Renal cortical epithelial cell (primary cell): ENCODE measurements around the gene COL6A2. TPM values are rescaled to one million over a fixed set of nuclear protein-coding genes. Genes with fewer than 3 reads are reported as not detected.
"Not testable (repeated sequence)": the region's sequence is repeated elsewhere in the genome, so short reads cannot be mapped to it uniquely, and the experiment has no call there.

Source experiments
- DNase-seq: peaks from one replicate; pipeline ENCODE4 v3.0.0-alpha.2; 2011; ENCODE audit warnings: low read depth
- total RNA-seq: library from RNA; depleted of rRNA; stranded (reverse); fragments of >200 nt; gene quantifications from 2 replicates; pipeline ENCODE4 v1.2.3, GENCODE V29; 2014

The COL6A2 gene
- total RNA-seq, 1 donor from 2014 or later = 60.7 TPM

GRCh38 chr21:46094401-46095082, 3.4 kb upstream of the COL6A2 start:
- no peak for DNase-seq

DNA sequence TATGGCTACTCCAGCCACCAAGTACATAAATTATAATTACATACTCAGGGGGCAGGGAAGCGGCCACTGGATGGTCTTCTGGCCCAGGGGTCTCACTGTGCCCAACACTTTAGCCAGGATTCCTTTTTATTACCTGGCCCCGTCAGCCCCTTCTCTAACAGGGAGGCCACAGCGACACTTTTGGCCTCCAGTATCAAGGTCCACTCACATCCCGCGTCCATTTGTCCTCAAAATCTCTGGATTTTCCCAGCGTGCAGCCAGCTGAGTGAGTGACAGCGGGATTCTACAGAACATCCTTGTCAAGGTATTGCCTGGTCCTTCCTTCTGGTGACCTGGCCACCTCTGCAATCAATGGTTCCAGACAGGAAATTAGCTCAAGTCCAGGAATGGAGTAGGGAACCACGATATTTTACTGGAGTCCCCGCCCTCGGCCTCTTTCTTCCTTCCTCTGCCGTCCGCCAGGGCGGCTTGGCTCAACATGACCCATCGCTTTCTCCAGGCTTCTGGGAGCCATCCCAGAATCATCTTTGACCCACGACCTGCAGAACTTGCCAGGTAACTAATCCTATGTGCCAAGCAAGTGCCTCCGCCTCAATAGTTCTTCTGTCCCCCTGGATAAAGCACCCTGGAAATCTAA, 2.7 kb upstream of the COL6A2 start:
- DNase-seq = no peak

GRCh38 chr21:46095814-46096595, 1.9 kb upstream of the COL6A2 start:
- DNase-seq = no peak

DNA sequence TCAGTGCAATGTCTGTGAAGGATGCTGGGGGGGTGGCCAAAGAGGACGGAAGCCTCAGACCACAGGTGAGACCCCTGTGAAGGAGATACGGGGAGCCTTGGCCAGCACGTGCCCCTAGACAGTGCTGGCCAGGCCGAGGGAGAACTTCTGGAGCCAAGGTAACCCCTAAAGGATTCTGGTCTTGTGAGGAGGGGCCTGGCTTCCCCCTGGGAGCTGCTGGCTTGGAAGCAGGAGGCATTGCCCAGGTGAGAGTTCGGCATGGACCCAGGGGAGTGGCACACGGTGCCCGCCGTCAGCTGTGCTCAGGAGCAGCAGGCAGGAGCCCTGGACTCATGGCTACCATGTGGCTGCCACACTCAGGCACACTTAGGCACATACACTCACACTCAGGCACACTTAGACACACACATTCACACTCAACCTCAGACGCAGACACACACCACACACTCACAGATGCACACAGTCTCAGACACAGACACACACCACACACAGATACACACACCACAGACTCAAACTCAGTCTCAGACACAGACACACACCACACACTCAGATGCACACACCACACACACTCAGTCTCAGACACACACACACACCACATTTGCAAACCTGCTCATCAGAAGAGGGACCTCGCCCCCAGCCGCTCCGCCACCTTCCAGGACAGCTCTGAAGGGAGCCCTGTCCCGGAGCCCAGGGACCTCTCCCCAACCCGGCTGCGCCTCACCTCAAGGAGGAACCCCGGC, 1.1 kb upstream of the COL6A2 start:
- DNase-seq = no peak

DNA sequence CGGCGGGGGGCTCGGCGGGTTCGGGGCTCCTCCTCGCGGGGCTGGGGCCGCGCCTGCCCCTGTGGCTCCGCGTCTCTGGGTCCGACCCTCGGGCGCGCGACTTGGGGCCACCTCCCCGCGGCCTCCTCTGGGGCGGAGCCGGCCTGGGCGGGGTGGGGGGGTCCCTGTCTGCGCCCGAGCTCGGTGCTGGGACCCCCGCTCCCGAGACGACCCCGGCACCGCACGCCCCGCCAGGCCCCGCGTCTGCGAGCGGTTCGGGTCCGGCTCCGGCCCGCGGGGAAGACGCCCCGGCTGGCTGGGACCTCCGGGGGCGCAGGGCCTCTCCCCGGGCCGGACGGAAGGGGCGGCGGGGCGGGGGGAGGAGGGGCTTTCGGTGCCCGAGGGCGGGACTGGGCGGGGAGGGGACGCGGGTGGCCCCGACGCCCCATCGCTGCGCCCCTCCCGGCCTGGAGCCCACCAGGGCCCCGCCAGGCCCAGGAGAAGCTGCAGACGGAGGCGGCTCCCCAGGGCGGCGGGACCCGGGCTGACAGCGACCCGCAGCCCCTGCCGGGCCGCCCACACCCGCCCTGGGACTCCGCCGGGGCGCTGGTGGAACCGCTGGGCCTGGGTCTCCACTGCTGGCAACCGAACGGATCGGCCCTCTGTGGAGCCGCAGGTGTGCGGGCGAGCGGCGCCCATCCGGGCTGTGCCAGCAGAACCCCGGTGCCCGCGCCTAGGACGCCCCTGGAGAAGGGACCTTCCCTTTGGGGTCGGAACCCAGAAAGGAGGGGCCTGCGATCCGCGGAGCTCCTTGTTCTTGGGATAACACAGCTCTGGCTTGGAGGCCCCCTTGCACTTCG, 610 bp downstream of the COL6A2 start:
- DNase-seq = no peak

- DNase-seq = no peak
These were observed 1.6 kb downstream of the COL6A2 start for GRCh38 chr21:46099476-46099875.

GRCh38 chr21:46100020-46100419, 2.1 kb downstream of the COL6A2 start:
- DNase-seq = no peak

- no peak for DNase-seq
These were observed 2.5 kb downstream of the COL6A2 start for GRCh38 chr21:46100426-46100825.

- DNase-seq = no peak
These were observed 3.0 kb downstream of the COL6A2 start for GRCh38 chr21:46100906-46101305.

DNA sequence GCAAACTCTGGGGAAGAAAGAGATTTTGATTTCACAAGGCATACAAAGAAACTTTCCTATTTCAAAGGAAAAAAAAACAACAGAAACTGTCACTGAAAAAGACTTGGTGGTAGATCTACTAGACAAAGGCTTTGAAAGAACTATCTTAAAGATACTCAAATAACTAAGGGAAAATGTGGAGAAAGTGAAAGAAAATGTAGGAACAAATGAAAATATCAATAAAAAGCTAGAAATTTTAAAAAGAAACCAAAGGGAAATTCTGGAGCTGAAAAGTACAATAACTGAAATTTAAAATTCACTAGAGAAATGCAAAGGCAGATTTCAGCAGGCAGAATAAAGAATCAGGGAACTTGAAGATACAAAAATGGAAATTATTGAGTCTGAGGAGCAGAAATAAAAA, 6.2 kb downstream of the COL6A2 start:
- DNase-seq = no peak

DNA sequence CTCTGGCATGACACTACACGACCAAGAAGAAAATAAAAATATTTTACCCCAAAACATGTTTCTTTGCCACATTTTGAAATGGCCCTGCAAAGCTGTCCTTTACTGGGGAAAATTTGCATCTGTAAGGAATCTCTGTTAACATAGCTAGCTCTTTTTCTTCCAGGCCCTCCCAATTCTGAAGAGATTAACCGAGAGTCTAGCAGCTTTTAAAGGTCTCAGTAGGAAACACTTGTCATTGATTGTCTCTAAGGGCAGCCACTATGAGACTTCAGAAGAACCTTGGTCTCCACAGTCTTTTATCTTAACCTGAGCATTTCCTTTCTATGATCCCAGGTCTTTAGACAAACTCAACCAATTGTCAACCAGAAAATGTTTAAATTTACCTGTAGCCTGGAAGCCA, 9.5 kb downstream of the COL6A2 start:
- DNase-seq = not testable (repeated sequence)

DNA sequence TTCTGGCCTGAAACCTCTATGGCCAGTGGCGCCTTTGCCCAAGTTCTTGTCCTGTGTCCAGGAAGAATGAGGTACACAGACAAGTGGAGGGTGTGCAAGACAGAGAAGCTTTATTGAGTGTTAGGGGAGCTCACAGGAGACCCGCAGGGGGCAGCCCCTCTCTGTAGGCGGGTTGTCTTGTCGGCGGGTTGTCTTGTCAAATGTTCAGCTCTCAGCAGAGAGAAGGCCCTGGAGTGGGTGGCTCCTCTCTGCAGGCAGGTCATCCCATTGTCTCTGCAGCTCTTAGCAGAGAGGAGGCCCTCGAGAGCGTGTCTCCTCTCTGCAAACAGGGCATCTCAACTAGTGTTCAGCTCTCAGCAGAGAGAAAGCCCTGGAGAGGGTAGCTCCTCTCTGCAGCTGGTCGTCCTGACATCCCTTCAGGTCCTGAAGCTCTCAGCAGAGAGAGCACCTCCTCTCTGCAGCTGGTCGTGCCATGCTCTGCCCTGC, 11.0 kb downstream of the COL6A2 start:
- DNase-seq = no peak

GRCh38 chr21:46109313-46110221, 11.7 kb downstream of the COL6A2 start:
- DNase-seq = no peak

DNA sequence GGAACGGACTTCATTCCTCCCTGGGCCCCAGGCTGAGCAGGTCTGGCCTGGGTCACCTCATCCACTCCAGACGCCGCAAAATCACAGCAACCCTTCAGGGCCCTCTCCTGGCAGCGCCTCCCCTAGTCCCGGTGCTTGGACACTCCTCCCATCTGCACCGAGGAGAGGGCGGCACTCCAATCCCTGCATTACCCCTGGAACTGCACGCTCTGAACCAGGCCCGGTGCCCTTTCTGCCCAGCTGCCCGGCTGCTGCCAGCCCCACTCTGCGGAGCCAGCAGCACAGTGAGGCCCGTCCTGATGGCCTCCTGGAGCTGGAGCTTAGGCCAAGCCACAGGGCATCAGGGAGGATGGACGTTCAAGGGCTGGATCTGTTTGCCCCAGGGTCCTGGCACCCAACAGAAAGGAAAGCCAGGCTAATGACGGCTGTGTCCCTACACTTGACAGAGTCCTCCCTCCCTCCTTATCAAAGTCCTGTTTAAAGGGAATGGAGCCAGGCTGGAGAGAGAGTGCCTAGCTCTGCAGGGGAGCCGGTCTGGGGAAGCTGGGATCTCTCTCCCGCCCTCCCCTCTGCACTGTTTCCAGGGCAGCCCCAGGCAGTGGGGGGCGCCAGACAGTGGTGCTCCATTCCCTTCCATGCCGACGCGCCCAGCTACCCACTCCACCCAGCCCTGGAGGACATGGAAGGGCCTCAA, 12.7 kb downstream of the COL6A2 start:
- DNase-seq = no peak

DNA sequence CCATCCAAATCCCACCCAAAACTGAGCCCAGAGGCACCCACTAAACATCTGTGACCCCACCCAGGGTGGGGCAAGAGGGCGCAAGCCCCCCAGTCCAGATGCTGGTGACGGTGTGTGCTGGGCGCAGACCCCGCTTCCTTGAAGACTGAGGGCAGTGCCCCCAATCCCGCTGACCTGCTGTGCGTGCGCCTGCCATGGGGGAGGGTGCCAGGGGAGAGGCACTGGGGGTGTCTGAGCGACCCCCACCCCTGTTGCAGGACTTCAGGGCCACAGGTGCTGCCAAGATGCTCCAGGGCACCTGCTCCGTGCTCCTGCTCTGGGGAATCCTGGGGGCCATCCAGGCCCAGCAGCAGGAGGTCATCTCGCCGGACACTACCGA, 13.3 kb downstream of the COL6A2 start:
- no peak for DNase-seq

DNA sequence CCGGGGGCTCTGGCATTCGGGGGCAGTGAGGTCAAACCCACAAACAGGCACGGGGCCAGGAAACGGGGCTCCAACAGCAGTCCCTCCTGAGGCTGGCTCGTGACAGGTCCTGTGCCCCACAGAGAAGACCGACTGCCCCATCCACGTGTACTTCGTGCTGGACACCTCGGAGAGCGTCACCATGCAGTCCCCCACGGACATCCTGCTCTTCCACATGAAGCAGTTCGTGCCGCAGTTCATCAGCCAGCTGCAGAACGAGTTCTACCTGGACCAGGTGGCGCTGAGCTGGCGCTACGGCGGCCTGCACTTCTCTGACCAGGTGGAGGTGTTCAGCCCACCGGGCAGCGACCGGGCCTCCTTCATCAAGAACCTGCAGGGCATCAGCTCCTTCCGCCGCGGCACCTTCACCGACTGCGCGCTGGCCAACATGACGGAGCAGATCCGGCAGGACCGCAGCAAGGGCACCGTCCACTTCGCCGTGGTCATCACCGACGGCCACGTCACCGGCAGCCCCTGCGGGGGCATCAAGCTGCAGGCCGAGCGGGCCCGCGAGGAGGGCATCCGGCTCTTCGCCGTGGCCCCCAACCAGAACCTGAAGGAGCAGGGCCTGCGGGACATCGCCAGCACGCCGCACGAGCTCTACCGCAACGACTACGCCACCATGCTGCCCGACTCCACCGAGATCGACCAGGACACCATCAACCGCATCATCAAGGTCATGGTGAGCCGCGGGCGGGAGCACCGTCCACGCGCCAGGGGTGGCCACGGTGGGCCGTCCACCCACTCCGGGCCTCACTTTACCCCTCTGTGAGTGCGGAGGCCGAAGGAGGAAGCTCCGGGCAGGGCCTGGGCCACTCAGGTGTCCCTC, 14.2 kb downstream of the COL6A2 start:
- DNase-seq = no peak

- DNase-seq = no peak
These were observed 14.9 kb downstream of the COL6A2 start for GRCh38 chr21:46112725-46113215.

DNA sequence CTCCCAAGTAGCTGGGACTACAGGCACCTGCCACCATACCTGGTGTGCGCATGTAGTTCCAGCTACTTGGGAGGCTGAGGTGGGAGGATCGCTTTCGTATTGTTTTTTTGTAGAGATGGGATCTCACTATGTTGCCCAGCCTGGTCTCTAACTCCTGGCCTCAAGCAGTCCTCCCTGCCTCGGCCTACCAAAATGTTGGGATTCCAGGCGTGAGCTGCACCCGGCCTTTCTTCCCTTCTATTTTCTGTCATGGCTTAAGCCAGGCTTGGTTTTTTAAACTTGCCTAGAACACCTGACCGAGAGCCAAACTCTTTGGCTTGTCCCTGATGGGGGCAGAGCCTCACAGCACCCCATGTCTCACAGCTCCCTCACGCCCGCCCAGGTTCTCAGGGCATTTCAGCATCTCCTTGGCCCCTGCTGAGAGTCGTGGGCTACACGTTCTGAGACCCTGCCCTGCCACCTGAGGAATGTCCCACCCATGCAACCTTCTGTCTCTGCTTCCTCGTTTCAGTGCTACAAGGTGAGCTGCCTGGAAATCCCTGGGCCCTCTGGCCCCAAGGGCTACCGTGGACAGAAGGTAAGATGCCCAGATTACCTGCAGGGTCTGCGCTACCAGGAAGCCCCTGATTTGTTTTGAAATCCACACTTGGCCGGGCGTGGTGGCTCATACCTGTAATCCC, 15.7 kb downstream of the COL6A2 start:
- DNase-seq = no peak
